ENCODE results near the gene ZC3H7B.

The ZC3H7B gene

GRCh38 chr22:41341990-41342389, 40.7 kb downstream of the ZC3H7B start:
- no peak for TF ChIP-seq CTCF (conservative IDR thresholded peaks at IDR 0.05)
- H3K27ac ChIP-seq = no peak overlapping the region

GRCh38 chr22:41343300-41343699, 42.0 kb downstream of the ZC3H7B start:
- TF ChIP-seq CTCF (conservative IDR thresholded peaks at IDR 0.05) = no peak
- H3K27ac ChIP-seq = no peak overlapping the region

- no peak for TF ChIP-seq CTCF (conservative IDR thresholded peaks at IDR 0.05)
- no peak overlapping the region for H3K27ac ChIP-seq
Measured at GRCh38 chr22:41343717-41344116, 42.4 kb downstream of the ZC3H7B start.

- H3K27ac ChIP-seq = no peak overlapping the region
Measured at GRCh38 chr22:41344189-41344788, 43.0 kb downstream of the ZC3H7B start.

GRCh38 chr22:41345807-41346335, 44.5 kb downstream of the ZC3H7B start:
- H3K27ac ChIP-seq = no peak overlapping the region
- TF ChIP-seq CTCF (conservative IDR thresholded peaks at IDR 0.05) = no peak

More at GRCh38 chr22:41344189-41344788, 43.0 kb downstream of the ZC3H7B start:
- TF ChIP-seq CTCF (conservative IDR thresholded peaks at IDR 0.05) = no peak

GRCh38 chr22:41347066-41347859, 45.9 kb downstream of the ZC3H7B start:
- TF ChIP-seq CTCF (conservative IDR thresholded peaks at IDR 0.05) = no peak
- H3K27ac ChIP-seq = no peak overlapping the region

GRCh38 chr22:41348964-41349484, 47.7 kb downstream of the ZC3H7B start:
- no peak for TF ChIP-seq CTCF (conservative IDR thresholded peaks at IDR 0.05)
- H3K27ac ChIP-seq = no peak overlapping the region
